Hindlimb muscle (tissue), 1 donor: ENCODE results near the gene CEP20. TPM values are rescaled to one million over a fixed set of nuclear protein-coding genes. Genes with fewer than 3 reads are reported as not detected.

Experiments
- DNase-seq: peaks from one replicate; pipeline ENCODE4 v3.0.0-alpha.2; 2013
- polyA plus RNA-seq: library from polyadenylated mRNA; unstranded; fragments of 120-200 nt; gene quantifications from one replicate; pipeline ENCODE4 v1.2.1, GENCODE V29; 2013; ENCODE audit not compliant: insufficient read length

CEP20 gene
- polyA plus RNA-seq, 1 donor, result 20.6 TPM

DNA sequence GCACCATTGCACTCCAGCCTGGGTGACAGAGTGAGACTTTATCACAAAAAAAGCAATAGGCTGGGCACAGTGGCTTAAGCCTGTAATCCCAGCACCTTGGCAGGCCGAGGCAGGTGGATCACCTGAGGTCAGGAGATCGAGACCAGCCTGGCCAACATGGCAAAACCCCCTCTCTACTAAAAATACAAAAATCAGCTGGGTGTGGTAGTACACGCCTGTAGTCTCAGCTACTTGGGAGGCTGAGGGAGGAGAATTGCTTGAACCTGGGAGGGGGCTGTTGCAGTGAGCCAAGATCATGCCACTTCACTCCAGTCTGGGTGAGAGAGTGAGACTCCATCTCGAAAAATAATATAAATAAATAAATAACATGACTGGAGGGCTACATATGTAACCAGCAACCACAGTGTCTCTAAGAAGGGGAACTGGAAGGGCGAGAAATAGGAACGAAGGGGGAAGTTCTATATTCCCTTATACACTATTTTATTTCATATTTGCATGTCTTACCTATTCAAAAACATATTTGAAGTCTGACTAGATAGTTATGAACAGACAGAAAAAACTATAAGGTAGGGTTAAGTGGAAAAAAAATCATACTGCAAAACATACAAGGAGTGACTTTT lies 57.5 kb downstream of the CEP20 start:
- no peak for DNase-seq

- DNase-seq, result peak; percentile 34
Measured at GRCh38 chr16:15829460-15829859, 58.9 kb downstream of the CEP20 start.

DNA sequence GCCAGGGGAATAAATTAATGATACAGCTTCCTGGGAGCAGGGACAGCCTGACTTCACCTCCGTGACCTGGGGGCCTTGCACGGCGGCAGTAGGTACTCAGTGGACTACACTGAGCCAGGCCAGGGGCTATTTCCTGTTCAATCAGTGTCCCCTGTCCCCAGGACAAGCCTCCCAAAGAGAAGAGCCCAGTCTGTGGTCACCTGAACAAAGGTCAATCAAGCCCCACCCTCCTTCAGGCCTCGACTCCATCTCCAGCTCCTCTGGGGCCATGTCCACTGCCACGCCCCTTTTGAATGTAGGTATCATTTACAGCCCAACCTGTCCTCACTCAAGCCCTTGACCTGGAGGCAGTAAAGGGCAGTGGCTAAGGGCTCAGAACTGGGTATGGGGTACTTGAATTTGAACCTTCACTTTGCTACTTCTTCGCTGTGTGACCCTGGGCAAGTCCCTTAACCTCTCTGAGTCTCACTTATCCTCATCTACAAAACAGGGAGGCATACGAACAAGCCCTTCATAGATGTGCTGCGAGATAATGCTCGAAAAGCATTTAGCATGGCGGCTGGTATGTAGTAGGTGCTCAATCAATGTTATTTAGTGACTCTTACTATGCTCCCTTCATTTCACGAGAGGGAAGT lies 60.6 kb downstream of the CEP20 start:
- DNase-seq, result no peak

DNA sequence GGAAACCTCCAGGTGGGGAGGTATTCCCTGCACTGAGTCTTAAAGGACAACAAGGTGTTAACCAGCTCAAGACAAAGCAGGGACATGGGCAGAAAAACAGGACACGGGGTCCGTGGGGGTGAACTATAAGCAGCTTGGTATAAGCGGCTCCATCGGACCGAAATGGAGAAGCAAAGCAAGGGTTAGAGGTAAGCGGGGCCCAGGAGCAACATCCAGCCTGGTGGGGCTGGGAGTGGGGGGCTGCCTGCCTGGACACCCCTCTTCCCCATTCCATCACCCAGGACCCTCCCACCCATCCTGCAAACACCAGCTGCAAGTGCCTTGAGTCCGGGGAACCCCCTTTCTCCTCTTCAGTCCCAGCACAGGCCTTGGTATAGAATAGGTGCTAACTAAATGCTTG lies 61.1 kb downstream of the CEP20 start:
- DNase-seq, result no peak

DNA sequence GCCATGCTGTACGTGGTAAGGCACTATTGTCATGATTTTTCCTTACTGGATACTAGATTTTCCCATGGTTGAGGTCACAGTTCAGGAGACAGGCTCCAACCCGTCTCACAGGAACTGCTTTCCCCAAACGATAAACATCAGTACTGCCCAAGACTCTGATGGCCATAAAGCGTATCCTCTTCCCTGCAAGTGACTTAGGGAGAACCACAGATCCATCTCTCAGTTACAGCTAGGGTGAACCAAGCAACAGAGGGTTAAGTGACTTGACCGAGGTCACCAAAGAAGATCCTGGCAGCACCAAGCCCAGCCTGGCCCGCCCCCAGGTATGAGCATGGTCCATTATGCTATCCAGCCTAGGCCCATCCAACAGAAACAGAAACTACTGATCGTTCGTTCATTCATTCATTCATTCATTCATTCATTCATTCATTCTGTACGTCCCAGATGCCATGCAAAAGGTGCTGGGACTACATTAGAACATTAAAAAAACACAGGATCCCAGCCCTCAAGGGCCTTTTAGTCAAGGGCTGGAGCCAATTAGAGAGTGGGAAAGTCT lies 62.6 kb downstream of the CEP20 start:
- DNase-seq, result no peak

DNA sequence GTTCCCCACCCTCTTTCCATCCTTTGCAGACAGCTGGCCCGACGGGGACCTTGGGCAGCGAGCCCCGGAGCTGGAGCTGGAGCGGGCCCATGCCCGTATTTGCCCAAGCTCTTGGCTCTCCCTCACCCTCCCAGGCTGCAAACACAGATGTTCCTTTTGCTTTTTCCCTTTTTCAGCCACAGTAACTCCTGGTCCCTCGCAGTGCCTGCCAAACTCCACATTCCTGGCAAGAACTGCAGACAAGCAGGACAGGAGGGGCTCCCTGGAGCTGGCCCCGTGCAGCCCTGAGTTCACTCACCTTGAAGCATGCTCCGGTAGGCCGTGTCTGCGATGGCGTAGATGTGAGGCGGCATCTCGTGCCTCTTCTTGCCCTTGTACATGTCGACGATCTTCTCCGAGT lies 65.4 kb downstream of the CEP20 start:
- peak; percentile 56 for DNase-seq

DNA sequence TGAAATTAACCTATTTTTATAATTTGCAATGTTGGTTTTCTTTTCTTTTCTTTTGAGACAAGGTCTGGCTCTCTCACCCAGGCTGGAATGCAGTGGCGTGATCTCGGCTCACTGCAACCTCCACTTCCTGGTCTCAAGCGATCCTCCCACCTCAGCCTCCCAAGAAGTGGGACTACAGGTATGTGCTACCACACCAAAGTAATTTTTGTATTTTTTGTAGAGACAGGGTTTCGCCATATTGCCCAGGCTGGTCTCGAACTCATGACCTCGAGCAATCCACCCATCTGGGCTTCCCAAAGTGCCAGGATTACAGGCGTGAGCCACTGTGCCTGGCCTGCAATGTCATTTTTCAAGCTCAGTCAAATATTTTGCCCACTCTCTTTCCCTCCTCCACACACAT lies 67.6 kb downstream of the CEP20 start:
- DNase-seq, result no peak

- no peak for DNase-seq
Measured at GRCh38 chr16:15819046-15819445, 69.4 kb downstream of the CEP20 start.

- no peak for DNase-seq
Measured at GRCh38 chr16:15817446-15817845, 71.0 kb downstream of the CEP20 start.

DNA sequence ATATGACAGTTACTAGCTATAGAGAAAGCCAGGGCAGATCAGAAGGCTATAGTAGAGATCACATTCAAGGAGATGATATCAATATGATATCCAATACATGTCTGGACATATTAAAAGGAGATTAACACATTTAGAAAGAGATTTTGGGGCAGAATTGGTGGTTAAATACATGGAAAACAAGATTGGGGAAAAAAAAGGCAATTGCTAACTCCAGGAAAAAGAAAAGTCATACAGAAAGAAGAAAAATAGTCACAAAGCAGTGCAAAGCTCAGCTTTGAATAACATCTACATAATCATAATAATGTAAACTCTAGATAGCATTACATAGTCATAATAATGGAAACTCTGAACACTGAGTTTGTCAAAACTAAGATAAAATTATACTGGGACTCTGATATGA lies 72.2 kb downstream of the CEP20 start:
- no peak for DNase-seq

Other genes with a start within 250 kb of the CEP20 start
- gene MARF1, start 245.4 kb downstream of the CEP20 start, polyA plus RNA-seq, result 38.6 TPM
- gene NDE1, start 238.4 kb downstream of the CEP20 start, polyA plus RNA-seq, result 23.0 TPM
- gene MYH11, start 31.6 kb downstream of the CEP20 start, polyA plus RNA-seq, result 11.2 TPM
- gene ABCC1, start 61.0 kb upstream of the CEP20 start, polyA plus RNA-seq, result 4.5 TPM